Vagina (tissue), 2 donors: ENCODE data around the gene PRSS27. TPM values are rescaled to one million over a fixed set of nuclear protein-coding genes. Genes with fewer than 3 reads are reported as not detected.
"Not testable (repeated sequence)": the region's sequence is repeated elsewhere in the genome, so short reads cannot be mapped to it uniquely, and the experiment has no call there.

Experiments
- DNase-seq, 2 donors: peaks; one replicate each; pipeline ENCODE4 v3.0.0-alpha.2; 2017; ENCODE audit errors: extremely low spot score in 2 of 2
- H3K27ac ChIP-seq: fragments of 200-600 bp; sonication (generic); one replicate; pipeline ENCODE4 v1.5.1; 2019
- H3K27me3 ChIP-seq: fragments of 200-600 bp; sonication (generic); one replicate; pipeline ENCODE4 v1.5.1; 2019
- H3K36me3 ChIP-seq, 2 donors: fragments of 200-600 bp; sonication (generic); one replicate each; pipeline ENCODE4 v1.5.1; 2017 to 2019
- H3K4me1 ChIP-seq: fragments of 200-600 bp; sonication (generic); one replicate; pipeline ENCODE4 v1.5.1; 2019
- H3K4me3 ChIP-seq, 2 donors: fragments of 200-600 bp; sonication (generic); 1 replicate in 1 of 2; 2 replicates in 1 of 2; pipeline ENCODE4 v1.5.1; 2016 to 2019
- H3K9me3 ChIP-seq: fragments of 200-600 bp; sonication (generic); one replicate; pipeline ENCODE4 v1.5.1; 2019
- POLR2A ChIP-seq, 2 donors: fragments of 450-650 bp; IDR thresholded peaks; one replicate each; pipeline ENCODE4 v1.6.1; 2017; ENCODE audit warnings: antibody characterized with exemption in 2 of 2, mild to moderate bottlenecking in 2 of 2, moderate library complexity in 2 of 2
- POLR2AphosphoS5 ChIP-seq, 2 donors: sonication (generic); formaldehyde crosslinking; IDR thresholded peaks; one replicate each; pipeline ENCODE4 v1.9.0; 2017; ENCODE audit warnings: antibody characterized with exemption in 2 of 2, mild to moderate bottlenecking in 2 of 2, low read depth in 1 of 2; ENCODE audit not compliant: insufficient read depth in 1 of 2
- intact Hi-C: fragments of 100-400 bp; cut with DNase I; formaldehyde crosslinking; loops from one replicate; pipeline ENCODE4 v1.15.1; 2023
- total RNA-seq: library from RNA; depleted of rRNA; stranded (reverse); fragments of >200 nt; gene quantifications from one replicate; pipeline ENCODE4 v1.2.3, GENCODE V29; 2016
- TF ChIP-seq, protein P1 (sequence below), 3 experiments: fragments of 450-650 bp in 2 of 3; fragments of 200-600 bp in 1 of 3; sonication (generic) in 1 of 3; IDR thresholded peaks; one replicate each; pipeline ENCODE4 v1.5.1; 2017 to 2019; ENCODE audit warnings: antibody characterized with exemption in 3 of 3, mild to moderate bottlenecking in 2 of 3, moderate library complexity in 2 of 3

The PRSS27 gene
- total RNA-seq, 1 donor from 2014 or later: 61.6 TPM

DNA sequence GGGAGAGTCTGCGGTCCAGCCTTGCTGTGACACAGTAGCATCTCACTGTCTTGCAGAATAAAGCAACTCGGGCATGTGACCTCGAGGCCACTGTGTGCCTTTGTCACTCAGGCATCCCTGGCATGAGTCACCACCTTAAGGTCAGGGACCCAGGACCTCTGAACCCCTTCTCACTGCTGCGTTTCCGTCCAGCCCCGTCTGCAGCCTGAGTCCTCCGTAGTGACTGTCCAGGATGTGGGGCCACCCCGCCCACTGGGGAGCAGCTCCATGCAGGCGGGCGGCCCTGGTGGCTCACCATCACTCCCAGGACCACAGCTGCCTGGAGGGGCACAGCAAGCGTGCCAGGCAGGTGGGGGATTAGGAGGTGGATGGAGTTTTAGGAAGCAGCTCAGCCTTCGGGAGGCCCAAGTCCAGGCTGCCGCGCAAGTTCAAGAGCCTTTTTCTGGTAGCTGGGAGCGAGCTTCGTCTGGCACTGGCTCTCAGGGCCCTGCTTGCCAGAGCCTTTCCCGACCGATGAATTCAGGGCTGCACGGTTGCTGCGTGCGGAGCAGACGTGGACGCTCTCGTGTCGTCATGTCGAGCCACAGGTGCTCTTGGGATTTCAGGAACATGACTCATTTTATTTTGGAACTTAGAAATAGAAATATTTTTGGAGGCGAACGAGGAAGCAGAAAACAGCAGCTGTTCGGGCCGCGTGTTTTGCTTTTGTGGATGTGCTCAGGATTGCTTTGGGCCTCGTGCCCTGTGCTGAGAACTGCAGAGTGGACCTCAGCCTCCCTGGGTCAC, 20.9 kb downstream of the PRSS27 start:
- TF ChIP-seq POLR2AphosphoS5 (IDR thresholded peaks at IDR 0.05; ENCODE audit: insufficient read depth in 1 of 2, low read depth in 1 of 2) (no peak), POLR2A (IDR thresholded peaks at IDR 0.05) (no peak)
- TF ChIP-seq, protein P1, sequence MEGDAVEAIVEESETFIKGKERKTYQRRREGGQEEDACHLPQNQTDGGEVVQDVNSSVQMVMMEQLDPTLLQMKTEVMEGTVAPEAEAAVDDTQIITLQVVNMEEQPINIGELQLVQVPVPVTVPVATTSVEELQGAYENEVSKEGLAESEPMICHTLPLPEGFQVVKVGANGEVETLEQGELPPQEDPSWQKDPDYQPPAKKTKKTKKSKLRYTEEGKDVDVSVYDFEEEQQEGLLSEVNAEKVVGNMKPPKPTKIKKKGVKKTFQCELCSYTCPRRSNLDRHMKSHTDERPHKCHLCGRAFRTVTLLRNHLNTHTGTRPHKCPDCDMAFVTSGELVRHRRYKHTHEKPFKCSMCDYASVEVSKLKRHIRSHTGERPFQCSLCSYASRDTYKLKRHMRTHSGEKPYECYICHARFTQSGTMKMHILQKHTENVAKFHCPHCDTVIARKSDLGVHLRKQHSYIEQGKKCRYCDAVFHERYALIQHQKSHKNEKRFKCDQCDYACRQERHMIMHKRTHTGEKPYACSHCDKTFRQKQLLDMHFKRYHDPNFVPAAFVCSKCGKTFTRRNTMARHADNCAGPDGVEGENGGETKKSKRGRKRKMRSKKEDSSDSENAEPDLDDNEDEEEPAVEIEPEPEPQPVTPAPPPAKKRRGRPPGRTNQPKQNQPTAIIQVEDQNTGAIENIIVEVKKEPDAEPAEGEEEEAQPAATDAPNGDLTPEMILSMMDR (IDR thresholded peaks at IDR 0.05): no peak
- Histone ChIP-seq H3K4me3 (no peak overlapping the region), H3K36me3 (peaks cover 0 to 65% of the 10 kb centered on the region in 2 donors), H3K4me1 (no peaks in the 10 kb centered on the region), H3K9me3 (no peaks in the 10 kb centered on the region), H3K27me3 (no peaks in the 10 kb centered on the region), H3K27ac (no peak overlapping the region)
- intact Hi-C loops: no loop called here
- DNase-seq: no peak

GRCh38 chr16:2698103-2698870, 21.7 kb downstream of the PRSS27 start:
- Histone ChIP-seq H3K4me1 (peaks cover 2% of the 10 kb centered on the region), H3K27me3 (no peaks in the 10 kb centered on the region), H3K9me3 (no peaks in the 10 kb centered on the region), H3K4me3 (no peak overlapping the region), H3K27ac (no peak overlapping the region), H3K36me3 (peaks cover 0 to 62% of the 10 kb centered on the region in 2 donors)
- no peak for DNase-seq
- TF ChIP-seq, protein P1 (IDR thresholded peaks at IDR 0.05): no peak
- TF ChIP-seq POLR2A (IDR thresholded peaks at IDR 0.05): no peak
- no peak for TF ChIP-seq POLR2AphosphoS5 (IDR thresholded peaks at IDR 0.05; ENCODE audit: insufficient read depth in 1 of 2, low read depth in 1 of 2)
- intact Hi-C loops: no loop called here

- Histone ChIP-seq H3K27ac (no peak overlapping the region), H3K4me3 (no peak overlapping the region), H3K4me1 (peaks cover 10% of the 10 kb centered on the region), H3K9me3 (no peaks in the 10 kb centered on the region), H3K36me3 (peaks cover 0 to 55% of the 10 kb centered on the region in 2 donors), H3K27me3 (no peaks in the 10 kb centered on the region)
- intact Hi-C loops: no loop called here
- TF ChIP-seq POLR2AphosphoS5 (IDR thresholded peaks at IDR 0.05; ENCODE audit: insufficient read depth in 1 of 2, low read depth in 1 of 2): no peak
- TF ChIP-seq, protein P1 (IDR thresholded peaks at IDR 0.05): no peak
- no peak for TF ChIP-seq POLR2A (IDR thresholded peaks at IDR 0.05)
- DNase-seq: no peak
Measured at GRCh38 chr16:2697401-2697948, 22.5 kb downstream of the PRSS27 start.

DNA sequence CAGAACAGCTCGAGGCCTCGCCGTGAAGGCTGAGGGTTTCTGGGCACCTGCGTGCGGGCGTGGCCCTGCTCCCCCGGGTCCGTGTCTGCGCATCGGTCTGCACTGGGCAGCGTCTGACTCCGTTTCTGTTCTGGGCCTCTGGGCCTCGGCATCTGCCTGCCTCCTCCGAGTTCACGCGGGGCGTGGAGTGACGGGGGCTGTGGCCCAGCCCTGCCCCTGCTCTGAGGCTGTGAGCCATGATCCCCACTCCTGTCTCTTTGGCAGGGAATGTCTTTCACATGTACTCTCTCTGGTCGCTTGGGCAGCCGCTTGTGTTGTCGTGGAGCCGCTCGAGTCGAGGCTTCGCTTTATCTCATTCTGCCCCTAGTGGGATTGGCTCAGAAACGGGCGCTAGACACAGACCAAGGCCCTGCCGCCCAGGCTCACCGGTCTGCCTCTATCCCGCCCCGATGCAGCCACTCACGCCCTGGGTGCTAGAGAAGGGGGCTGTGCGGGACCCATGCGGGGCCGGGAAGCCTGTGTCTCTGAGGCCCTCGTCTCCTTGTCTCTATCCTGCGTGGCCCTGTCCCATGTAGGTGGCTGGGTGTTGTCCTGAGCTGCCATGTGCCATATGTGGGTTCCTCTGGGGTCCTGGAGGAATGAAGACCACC, 23.3 kb downstream of the PRSS27 start:
- H3K27ac ChIP-seq, intact Hi-C loops, H3K9me3 ChIP-seq, H3K4me3 ChIP-seq, H3K27me3 ChIP-seq, DNase-seq: not testable (repeated sequence)
- H3K36me3 ChIP-seq: peaks cover 0 to 47% of the 10 kb centered on the region in 2 donors
- H3K4me1 ChIP-seq: peaks cover 12% of the 10 kb centered on the region

GRCh38 chr16:2692948-2693651, 26.9 kb downstream of the PRSS27 start:
- Histone ChIP-seq H3K27me3 (no peaks in the 10 kb centered on the region), H3K27ac (no peak overlapping the region), H3K36me3 (peaks cover 0 to 15% of the 10 kb centered on the region in 2 donors), H3K4me1 (peaks cover 12% of the 10 kb centered on the region), H3K9me3 (no peaks in the 10 kb centered on the region), H3K4me3 (no peak overlapping the region)
- TF ChIP-seq, protein P1 (IDR thresholded peaks at IDR 0.05): no peak
- TF ChIP-seq POLR2A (IDR thresholded peaks at IDR 0.05) (no peak), POLR2AphosphoS5 (IDR thresholded peaks at IDR 0.05; ENCODE audit: insufficient read depth in 1 of 2, low read depth in 1 of 2) (no peak)
- intact Hi-C loops: no loop called here
- no peak for DNase-seq
